ENCODE results near the gene TOP1.
A peak's percentile ranks its signal among the peaks of the same experiment; 100 is the strongest.

The TOP1 gene

GRCh38 chr20:41170386-41171105, 141.9 kb downstream of the TOP1 start:
- DNase-seq: no peak

DNA sequence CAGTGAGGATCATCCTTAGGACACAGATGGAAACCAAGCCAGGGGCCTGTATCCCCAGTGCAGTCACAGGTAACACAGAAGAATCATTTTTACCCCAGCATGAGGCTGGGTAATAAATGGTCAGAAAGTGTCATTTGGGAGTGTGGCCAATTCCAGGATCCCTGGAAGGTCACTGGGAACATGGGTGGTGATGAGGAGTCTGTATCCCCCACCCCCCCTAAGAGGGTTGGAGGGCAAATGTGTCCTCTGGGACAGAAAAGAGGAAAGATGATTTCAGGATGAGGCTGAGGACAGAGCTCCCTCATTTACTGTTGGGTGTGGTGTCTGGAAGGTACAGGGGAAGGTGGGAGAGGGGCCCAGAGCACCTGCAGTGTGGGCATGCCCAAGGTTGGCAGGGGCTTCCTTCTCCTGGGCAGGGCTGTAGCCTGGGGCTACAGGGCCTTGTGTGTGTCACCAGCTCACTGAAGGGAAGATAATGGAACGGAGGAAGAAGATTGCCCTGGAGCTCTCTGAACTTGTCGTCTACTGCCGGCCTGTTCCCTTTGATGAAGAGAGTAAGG, 143.2 kb downstream of the TOP1 start:
- no peak for DNase-seq

DNA sequence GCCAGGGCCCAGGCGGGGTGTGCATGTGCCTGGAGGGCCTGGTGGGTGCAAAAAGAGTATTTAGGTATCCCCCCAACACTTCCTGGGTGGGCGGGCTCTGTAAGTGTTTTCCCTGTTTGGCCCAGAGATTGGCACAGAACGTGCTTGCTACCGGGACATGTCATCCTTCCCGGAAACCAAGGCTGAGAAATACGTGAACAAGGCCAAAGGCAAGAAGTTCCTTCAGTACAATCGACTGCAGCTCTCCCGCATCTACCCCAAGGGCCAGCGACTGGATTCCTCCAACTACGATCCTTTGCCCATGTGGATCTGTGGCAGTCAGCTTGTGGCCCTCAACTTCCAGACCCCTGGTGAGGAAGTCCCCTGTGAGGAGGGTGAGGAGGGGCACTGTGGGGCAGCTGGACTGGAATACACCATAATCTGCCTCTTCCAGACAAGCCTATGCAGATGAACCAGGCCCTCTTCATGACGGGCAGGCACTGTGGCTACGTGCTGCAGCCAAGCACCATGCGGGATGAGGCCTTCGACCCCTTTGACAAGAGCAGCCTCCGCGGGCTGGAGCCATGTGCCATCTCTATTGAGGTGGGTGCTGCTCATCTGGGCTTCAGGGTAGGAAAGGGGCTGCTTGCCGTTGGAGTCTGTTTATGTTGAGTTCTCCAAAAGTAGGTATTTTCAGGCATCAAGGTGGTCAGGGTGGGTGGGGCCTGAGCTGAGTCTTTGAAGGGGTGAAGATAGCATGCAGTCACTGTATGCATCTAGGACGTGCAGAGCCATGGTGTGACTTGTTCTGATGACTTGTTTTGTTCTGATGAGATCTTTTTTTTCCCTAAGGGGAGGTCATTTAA, 143.9 kb downstream of the TOP1 start:
- no peak for DNase-seq

DNA sequence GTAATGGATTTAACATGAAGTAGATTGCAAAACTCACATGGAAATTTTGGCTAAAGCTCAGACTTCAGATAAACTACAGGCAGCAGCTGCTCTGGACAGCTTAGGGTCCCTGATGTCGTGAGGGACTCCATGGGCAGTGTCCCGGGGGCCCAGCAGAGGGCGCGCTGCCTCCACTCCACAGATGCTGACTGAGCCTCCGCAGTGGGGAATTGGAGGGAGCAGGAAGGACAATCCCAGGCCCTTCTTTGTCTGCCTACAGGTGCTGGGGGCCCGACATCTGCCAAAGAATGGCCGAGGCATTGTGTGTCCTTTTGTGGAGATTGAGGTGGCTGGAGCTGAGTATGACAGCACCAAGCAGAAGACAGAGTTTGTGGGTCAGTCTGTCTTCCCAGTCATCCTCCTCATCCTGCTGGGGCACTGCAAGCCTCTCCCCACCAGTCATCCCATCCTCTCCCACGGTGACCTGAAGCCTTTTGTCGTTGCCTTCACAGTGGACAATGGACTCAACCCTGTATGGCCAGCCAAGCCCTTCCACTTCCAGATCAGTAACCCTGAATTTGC, 144.6 kb downstream of the TOP1 start:
- peak; percentile 21 for DNase-seq

- DNase-seq: no peak
Measured at GRCh38 chr20:41173791-41174341, 145.2 kb downstream of the TOP1 start.
